ENCODE results near the gene NISCH.

Gene NISCH

DNA sequence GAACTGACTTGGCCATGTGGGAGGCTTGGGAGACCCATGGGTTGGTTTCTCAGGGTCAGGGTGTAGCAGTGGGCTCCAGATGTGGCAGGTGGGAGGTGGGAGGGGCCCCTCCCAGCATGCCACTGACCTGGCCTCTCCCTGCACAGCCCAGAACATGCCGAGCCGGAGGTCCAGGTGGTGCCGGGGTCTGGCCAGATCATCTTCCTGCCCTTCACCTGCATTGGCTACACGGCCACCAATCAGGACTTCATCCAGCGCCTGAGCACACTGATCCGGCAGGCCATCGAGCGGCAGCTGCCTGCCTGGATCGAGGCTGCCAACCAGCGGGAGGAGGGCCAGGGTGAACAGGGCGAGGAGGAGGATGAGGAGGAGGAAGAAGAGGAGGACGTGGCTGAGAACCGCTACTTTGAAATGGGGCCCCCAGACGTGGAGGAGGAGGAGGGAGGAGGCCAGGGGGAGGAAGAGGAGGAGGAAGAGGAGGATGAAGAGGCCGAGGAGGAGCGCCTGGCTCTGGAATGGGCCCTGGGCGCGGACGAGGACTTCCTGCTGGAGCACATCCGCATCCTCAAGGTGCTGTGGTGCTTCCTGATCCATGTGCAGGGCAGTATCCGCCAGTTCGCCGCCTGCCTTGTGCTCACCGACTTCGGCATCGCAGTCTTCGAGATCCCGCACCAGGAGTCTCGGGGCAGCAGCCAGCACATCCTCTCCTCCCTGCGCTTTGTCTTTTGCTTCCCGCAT lies 31.8 kb downstream of the NISCH start:
- Histone ChIP-seq H3K4me3 (ENCODE audit: low read length in 2 of 2) (no peak overlapping the region), H3K36me3 (ENCODE audit: control insufficient read depth in 2 of 2, insufficient read depth in 2 of 2, low read length in 2 of 2) (peaks cover 48 to 64% of the 10 kb centered on the region in 2 donors), H3K27me3 (ENCODE audit: control insufficient read depth in 1 of 2, insufficient read depth in 2 of 2, low read length in 2 of 2) (no peaks in the 10 kb centered on the region), H3K9me3 (ENCODE audit: control insufficient read depth in 2 of 2, low read length in 2 of 2) (no peaks in the 10 kb centered on the region), H3K4me1 (ENCODE audit: control insufficient read depth, insufficient read depth, low read length) (peaks cover 21% of the 10 kb centered on the region), H3K27ac (ENCODE audit: low read length) (no peak overlapping the region), H3K9ac (ENCODE audit: low read length in 2 of 2) (no peak overlapping the region)

DNA sequence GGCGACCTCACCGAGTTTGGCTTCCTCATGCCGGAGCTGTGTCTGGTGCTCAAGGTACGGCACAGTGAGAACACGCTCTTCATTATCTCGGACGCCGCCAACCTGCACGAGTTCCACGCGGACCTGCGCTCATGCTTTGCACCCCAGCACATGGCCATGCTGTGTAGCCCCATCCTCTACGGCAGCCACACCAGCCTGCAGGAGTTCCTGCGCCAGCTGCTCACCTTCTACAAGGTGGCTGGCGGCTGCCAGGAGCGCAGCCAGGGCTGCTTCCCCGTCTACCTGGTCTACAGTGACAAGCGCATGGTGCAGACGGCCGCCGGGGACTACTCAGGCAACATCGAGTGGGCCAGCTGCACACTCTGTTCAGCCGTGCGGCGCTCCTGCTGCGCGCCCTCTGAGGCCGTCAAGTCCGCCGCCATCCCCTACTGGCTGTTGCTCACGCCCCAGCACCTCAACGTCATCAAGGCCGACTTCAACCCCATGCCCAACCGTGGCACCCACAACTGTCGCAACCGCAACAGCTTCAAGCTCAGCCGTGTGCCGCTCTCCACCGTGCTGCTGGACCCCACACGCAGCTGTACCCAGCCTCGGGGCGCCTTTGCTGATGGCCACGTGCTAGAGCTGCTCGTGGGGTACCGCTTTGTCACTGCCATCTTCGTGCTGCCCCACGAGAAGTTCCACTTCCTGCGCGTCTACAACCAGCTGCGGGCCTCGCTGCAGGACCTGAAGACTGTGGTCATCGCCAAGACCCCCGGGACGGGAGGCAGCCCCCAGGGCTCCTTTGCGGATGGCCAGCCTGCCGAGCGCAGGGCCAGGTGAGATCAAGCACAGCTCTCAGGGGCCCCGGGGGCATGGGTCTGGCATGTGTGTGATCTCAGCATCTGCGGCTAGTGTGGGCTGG lies 32.6 kb downstream of the NISCH start:
- Histone ChIP-seq H3K27ac (ENCODE audit: low read length) (no peak overlapping the region), H3K4me1 (ENCODE audit: control insufficient read depth, insufficient read depth, low read length) (peaks cover 18% of the 10 kb centered on the region), H3K36me3 (ENCODE audit: control insufficient read depth in 2 of 2, insufficient read depth in 2 of 2, low read length in 2 of 2) (peaks cover 51 to 65% of the 10 kb centered on the region in 2 donors), H3K9ac (ENCODE audit: low read length in 2 of 2) (no peak overlapping the region), H3K27me3 (ENCODE audit: control insufficient read depth in 1 of 2, insufficient read depth in 2 of 2, low read length in 2 of 2) (no peaks in the 10 kb centered on the region), H3K9me3 (ENCODE audit: control insufficient read depth in 2 of 2, low read length in 2 of 2) (no peaks in the 10 kb centered on the region), H3K4me3 (ENCODE audit: low read length in 2 of 2) (no peak overlapping the region)

DNA sequence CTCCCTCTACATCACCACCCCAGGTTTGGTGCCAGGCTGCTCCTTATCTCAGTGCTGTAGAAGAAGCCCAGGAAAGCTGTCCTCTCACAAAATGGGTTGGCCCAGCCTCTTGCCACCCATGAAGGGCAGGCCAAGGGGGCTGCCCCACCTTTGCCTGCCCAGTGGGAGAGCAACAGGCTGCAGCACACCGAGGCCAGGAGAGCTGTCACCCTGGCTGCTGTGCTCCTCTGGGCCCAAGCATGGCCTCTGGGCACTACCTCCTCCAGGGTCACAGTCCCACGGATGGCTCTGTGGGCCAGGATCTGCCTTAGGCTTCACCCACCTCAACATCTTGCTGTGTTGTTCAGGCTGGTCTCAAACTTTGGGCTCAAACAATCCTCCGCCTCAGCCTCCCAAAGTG lies 33.3 kb downstream of the NISCH start:
- peaks cover 52 to 66% of the 10 kb centered on the region in 2 donors for H3K36me3 ChIP-seq (ENCODE audit: control insufficient read depth in 2 of 2, insufficient read depth in 2 of 2, low read length in 2 of 2)
- peaks cover 11% of the 10 kb centered on the region for H3K4me1 ChIP-seq (ENCODE audit: control insufficient read depth, insufficient read depth, low read length)
- H3K27ac ChIP-seq (ENCODE audit: low read length) = no peak overlapping the region
- no peaks in the 10 kb centered on the region for H3K9me3 ChIP-seq (ENCODE audit: control insufficient read depth in 2 of 2, low read length in 2 of 2)
- no peaks in the 10 kb centered on the region for H3K27me3 ChIP-seq (ENCODE audit: control insufficient read depth in 1 of 2, insufficient read depth in 2 of 2, low read length in 2 of 2)
- no peak overlapping the region for H3K4me3 ChIP-seq (ENCODE audit: low read length in 2 of 2)
- no peak overlapping the region for H3K9ac ChIP-seq (ENCODE audit: low read length in 2 of 2)

DNA sequence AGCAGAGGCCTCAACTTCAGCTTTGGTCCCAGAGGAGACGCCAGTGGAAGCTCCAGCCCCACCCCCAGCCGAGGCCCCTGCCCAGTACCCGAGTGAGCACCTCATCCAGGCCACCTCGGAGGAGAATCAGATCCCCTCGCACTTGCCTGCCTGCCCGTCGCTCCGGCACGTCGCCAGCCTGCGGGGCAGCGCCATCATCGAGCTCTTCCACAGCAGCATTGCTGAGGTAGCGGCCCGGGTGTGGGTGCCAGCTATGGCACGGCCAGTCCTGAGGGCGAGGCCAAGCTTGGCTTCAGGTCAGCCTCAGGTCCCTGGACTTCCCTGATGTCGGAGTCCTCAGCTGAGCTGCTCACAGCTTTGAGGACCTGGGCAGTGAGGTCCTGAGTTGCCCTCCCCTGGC lies 34.0 kb downstream of the NISCH start:
- no peak overlapping the region for H3K4me3 ChIP-seq (ENCODE audit: low read length in 2 of 2)
- no peaks in the 10 kb centered on the region for H3K27me3 ChIP-seq (ENCODE audit: control insufficient read depth in 1 of 2, insufficient read depth in 2 of 2, low read length in 2 of 2)
- no peak overlapping the region for H3K27ac ChIP-seq (ENCODE audit: low read length)
- H3K36me3 ChIP-seq (ENCODE audit: control insufficient read depth in 2 of 2, insufficient read depth in 2 of 2, low read length in 2 of 2) = peaks cover 52 to 66% of the 10 kb centered on the region in 2 donors
- H3K9me3 ChIP-seq (ENCODE audit: control insufficient read depth in 2 of 2, low read length in 2 of 2) = no peaks in the 10 kb centered on the region
- H3K4me1 ChIP-seq (ENCODE audit: control insufficient read depth, insufficient read depth, low read length) = peaks cover 7% of the 10 kb centered on the region
- H3K9ac ChIP-seq (ENCODE audit: low read length in 2 of 2) = no peak overlapping the region

DNA sequence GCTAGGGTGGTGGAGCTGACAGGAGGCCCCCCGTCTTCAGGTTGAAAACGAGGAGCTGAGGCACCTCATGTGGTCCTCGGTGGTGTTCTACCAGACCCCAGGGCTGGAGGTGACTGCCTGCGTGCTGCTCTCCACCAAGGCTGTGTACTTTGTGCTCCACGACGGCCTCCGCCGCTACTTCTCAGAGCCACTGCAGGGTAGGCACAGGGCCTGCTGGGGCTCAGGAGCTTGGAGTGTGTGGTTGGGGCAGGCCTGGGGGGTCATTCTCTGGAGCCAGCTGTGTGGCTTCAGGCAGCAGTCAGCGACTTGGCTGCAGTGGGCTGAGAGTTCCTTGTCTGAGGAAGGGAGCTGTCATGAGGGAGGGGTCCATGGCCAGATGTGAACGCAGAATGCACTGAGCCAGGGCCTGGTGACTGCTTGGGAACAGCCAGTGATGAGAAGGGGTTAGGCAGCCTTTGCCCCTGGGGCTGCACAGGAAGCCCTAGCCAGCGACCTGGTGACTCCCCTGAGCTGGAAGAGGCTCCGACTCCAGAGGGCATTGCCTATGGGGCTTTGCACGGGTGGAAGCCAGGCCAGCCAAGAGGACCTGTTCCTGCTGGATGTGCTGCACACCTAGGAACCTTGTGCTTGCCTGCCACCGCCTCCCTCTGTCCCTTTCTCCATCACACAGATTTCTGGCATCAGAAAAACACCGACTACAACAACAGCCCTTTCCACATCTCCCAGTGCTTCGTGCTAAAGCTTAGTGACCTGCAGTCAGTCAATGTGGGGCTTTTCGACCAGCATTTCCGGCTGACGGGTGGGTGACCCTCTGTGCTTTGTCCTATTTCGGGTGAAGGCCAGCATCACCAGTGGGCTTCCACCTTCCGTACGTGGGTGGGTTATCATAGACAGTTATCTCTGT lies 34.9 kb downstream of the NISCH start:
- no peaks in the 10 kb centered on the region for H3K9me3 ChIP-seq (ENCODE audit: control insufficient read depth in 2 of 2, low read length in 2 of 2)
- peaks cover 52 to 63% of the 10 kb centered on the region in 2 donors for H3K36me3 ChIP-seq (ENCODE audit: control insufficient read depth in 2 of 2, insufficient read depth in 2 of 2, low read length in 2 of 2)
- no peak overlapping the region for H3K4me3 ChIP-seq (ENCODE audit: low read length in 2 of 2)
- H3K9ac ChIP-seq (ENCODE audit: low read length in 2 of 2) = no peak overlapping the region
- no peaks in the 10 kb centered on the region for H3K27me3 ChIP-seq (ENCODE audit: control insufficient read depth in 1 of 2, insufficient read depth in 2 of 2, low read length in 2 of 2)
- H3K4me1 ChIP-seq (ENCODE audit: control insufficient read depth, insufficient read depth, low read length) = peaks cover 6% of the 10 kb centered on the region
- no peak overlapping the region for H3K27ac ChIP-seq (ENCODE audit: low read length)

DNA sequence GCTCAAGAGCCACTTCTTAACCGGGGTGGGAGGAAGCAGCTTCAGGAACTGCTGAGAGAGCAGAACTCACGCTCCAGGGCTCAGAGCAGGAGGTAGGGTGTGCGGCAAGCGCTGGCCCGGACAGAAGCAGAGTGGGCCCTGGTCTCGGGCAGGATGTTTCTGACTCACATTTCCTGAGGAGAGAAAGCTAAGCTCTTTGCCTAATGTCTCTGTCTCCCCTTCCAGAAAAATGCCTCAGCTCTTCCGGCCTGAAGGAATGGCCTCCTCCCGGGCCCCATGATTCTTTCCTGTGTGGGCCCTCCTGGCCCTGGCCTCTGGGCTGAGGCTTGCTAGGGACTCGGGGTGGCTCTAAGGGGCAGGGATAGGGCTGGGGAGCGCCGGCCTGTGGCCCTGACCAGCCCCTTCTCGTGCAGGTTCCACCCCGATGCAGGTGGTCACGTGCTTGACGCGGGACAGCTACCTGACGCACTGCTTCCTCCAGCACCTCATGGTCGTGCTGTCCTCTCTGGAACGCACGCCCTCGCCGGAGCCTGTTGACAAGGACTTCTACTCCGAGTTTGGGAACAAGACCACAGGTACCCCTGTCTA lies 35.6 kb downstream of the NISCH start:
- Histone ChIP-seq H3K27me3 (ENCODE audit: control insufficient read depth in 1 of 2, insufficient read depth in 2 of 2, low read length in 2 of 2) (no peaks in the 10 kb centered on the region), H3K9ac (ENCODE audit: low read length in 2 of 2) (no peak overlapping the region), H3K4me3 (ENCODE audit: low read length in 2 of 2) (no peak overlapping the region), H3K27ac (ENCODE audit: low read length) (no peak overlapping the region), H3K36me3 (ENCODE audit: control insufficient read depth in 2 of 2, insufficient read depth in 2 of 2, low read length in 2 of 2) (peaks cover 52 to 59% of the 10 kb centered on the region in 2 donors), H3K9me3 (ENCODE audit: control insufficient read depth in 2 of 2, low read length in 2 of 2) (no peaks in the 10 kb centered on the region), H3K4me1 (ENCODE audit: control insufficient read depth, insufficient read depth, low read length) (peaks cover 6% of the 10 kb centered on the region)

DNA sequence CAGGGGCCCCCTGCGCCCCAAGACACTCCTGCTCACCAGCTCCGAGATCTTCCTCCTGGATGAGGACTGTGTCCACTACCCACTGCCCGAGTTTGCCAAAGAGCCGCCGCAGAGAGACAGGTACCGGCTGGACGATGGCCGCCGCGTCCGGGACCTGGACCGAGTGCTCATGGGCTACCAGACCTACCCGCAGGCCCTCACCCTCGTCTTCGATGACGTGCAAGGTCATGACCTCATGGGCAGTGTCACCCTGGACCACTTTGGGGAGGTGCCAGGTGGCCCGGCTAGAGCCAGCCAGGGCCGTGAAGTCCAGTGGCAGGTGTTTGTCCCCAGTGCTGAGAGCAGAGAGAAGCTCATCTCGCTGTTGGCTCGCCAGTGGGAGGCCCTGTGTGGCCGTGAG lies 36.7 kb downstream of the NISCH start:
- Histone ChIP-seq H3K9me3 (ENCODE audit: control insufficient read depth in 2 of 2, low read length in 2 of 2) (no peaks in the 10 kb centered on the region), H3K9ac (ENCODE audit: low read length in 2 of 2) (no peak overlapping the region), H3K27ac (ENCODE audit: low read length) (no peak overlapping the region), H3K4me3 (ENCODE audit: low read length in 2 of 2) (no peak overlapping the region), H3K36me3 (ENCODE audit: control insufficient read depth in 2 of 2, insufficient read depth in 2 of 2, low read length in 2 of 2) (peaks cover 44 to 50% of the 10 kb centered on the region in 2 donors), H3K4me1 (ENCODE audit: control insufficient read depth, insufficient read depth, low read length) (peaks cover 6% of the 10 kb centered on the region), H3K27me3 (ENCODE audit: control insufficient read depth in 1 of 2, insufficient read depth in 2 of 2, low read length in 2 of 2) (no peaks in the 10 kb centered on the region)

DNA sequence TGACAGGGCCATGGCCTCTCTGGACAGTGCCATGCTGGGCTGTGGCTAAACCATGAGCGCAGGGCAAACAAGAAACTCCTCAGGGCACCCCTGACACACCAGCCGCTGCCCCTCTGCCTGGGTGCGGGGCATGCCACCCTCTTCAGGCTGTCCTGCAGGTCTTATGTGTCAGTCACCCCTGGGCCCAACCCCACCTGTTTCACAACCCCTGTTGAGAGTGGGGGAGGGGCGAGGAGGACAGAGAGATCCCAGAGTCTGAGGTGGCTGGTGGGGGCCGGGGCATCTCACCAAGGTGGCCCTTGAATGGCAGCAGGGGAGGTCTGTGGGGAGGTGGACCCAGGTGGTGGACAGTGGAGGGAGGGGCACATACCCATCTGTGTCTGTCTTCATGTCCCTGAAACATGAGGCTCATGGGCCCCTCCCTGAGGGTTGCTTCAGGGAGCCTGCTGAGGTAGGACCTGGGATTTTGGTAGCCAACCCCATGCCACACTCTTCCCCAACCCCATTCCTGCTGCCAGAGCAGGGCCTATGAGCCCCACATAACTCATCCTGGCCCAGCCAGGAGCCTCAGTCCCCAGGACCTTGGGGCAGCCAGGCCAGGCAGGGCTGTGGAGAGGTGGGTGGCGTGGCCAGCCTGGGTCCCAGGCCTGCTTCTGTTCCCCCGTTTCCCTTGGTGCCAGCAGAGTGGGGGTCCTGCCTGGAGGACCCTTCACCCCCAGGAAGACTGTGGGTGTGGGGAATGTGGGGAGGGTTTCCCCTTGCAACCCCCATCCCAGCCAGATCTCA lies 38.0 kb downstream of the NISCH start:
- Histone ChIP-seq H3K4me1 (ENCODE audit: control insufficient read depth, insufficient read depth, low read length) (peaks cover 9% of the 10 kb centered on the region), H3K4me3 (ENCODE audit: low read length in 2 of 2) (no peak overlapping the region), H3K9ac (ENCODE audit: low read length in 2 of 2) (no peak overlapping the region), H3K36me3 (ENCODE audit: control insufficient read depth in 2 of 2, insufficient read depth in 2 of 2, low read length in 2 of 2) (peaks cover 31 to 37% of the 10 kb centered on the region in 2 donors), H3K27me3 (ENCODE audit: control insufficient read depth in 1 of 2, insufficient read depth in 2 of 2, low read length in 2 of 2) (no peaks in the 10 kb centered on the region), H3K27ac (ENCODE audit: low read length) (no peak overlapping the region), H3K9me3 (ENCODE audit: control insufficient read depth in 2 of 2, low read length in 2 of 2) (no peaks in the 10 kb centered on the region)

DNA sequence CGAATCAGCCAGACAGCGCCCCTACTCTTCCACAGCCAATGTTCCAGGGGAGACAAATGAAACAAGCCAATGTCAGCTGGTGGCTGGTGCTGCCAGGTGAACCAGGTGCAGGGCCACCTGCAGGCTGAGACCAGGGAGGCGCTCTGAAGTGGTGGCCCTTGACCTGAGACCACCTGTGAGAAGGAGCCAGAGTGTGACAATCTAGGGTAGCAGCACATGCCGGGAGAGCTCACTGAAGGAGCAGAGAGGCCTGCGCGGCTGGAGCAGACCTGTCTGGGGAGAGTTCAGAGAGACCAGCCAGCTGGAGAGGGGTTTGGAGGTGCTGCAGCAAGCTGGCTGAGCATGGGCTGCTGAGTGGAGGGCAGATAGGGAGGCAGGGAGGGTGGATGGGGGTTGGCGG lies 39.0 kb downstream of the NISCH start:
- H3K27me3 ChIP-seq (ENCODE audit: control insufficient read depth in 1 of 2, insufficient read depth in 2 of 2, low read length in 2 of 2) = no peaks in the 10 kb centered on the region
- H3K9me3 ChIP-seq (ENCODE audit: control insufficient read depth in 2 of 2, low read length in 2 of 2) = no peaks in the 10 kb centered on the region
- no peak overlapping the region for H3K27ac ChIP-seq (ENCODE audit: low read length)
- peaks cover 27 to 31% of the 10 kb centered on the region in 2 donors for H3K36me3 ChIP-seq (ENCODE audit: control insufficient read depth in 2 of 2, insufficient read depth in 2 of 2, low read length in 2 of 2)
- no peak overlapping the region for H3K9ac ChIP-seq (ENCODE audit: low read length in 2 of 2)
- peaks cover 9% of the 10 kb centered on the region for H3K4me1 ChIP-seq (ENCODE audit: control insufficient read depth, insufficient read depth, low read length)
- H3K4me3 ChIP-seq (ENCODE audit: low read length in 2 of 2) = no peak overlapping the region
